Measurements from ENCODE around the gene GALNT16. TPM values are rescaled to one million over a fixed set of nuclear protein-coding genes. Genes with fewer than 3 reads are reported as not detected.

The GALNT16 gene
- total and polyA plus RNA-seq, 8 donors = 0.53 to 2.2 (median 1.6) TPM; not detected in 1

GRCh38 chr14:69349091-69349777 lies 89.3 kb downstream of the GALNT16 start:
- intact Hi-C loops (cut with DNase I; ENCODE audit: low total_unique reads) = no loop called here
- peaks cover 0 to 12% (median 0%) of the 10 kb centered on the region in 3 donors for H3K27me3 ChIP-seq
- DNase-seq = no peak
- H3K27ac ChIP-seq = no peak overlapping the region
- no peaks in the 10 kb centered on the region for H3K36me3 ChIP-seq
- TF ChIP-seq POLR2A (IDR thresholded peaks at IDR 0.05) (no peak), POLR2AphosphoS5 (IDR thresholded peaks at IDR 0.05) (no peak), EP300 (IDR thresholded peaks at IDR 0.05) (no peak)
- TF ChIP-seq, protein P1, sequence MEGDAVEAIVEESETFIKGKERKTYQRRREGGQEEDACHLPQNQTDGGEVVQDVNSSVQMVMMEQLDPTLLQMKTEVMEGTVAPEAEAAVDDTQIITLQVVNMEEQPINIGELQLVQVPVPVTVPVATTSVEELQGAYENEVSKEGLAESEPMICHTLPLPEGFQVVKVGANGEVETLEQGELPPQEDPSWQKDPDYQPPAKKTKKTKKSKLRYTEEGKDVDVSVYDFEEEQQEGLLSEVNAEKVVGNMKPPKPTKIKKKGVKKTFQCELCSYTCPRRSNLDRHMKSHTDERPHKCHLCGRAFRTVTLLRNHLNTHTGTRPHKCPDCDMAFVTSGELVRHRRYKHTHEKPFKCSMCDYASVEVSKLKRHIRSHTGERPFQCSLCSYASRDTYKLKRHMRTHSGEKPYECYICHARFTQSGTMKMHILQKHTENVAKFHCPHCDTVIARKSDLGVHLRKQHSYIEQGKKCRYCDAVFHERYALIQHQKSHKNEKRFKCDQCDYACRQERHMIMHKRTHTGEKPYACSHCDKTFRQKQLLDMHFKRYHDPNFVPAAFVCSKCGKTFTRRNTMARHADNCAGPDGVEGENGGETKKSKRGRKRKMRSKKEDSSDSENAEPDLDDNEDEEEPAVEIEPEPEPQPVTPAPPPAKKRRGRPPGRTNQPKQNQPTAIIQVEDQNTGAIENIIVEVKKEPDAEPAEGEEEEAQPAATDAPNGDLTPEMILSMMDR (IDR thresholded peaks at IDR 0.05) = no peak
- H3K9me3 ChIP-seq = no peaks in the 10 kb centered on the region
- H3K4me1 ChIP-seq = peaks cover 0 to 4% (median 0%) of the 10 kb centered on the region in 4 donors
- H3K4me3 ChIP-seq = no peak overlapping the region
- WGBS, 5 donors = 81 to 90% (median 85%) methylated on average over 10 to 11 of the region's 11 CpGs

- H3K36me3 ChIP-seq = no peaks in the 10 kb centered on the region
- peaks cover 0 to 17% (median 5%) of the 10 kb centered on the region in 4 donors for H3K4me1 ChIP-seq
- peaks cover 0 to 12% (median 0%) of the 10 kb centered on the region in 3 donors for H3K27me3 ChIP-seq
- no peak overlapping the region for H3K27ac ChIP-seq
- H3K9me3 ChIP-seq = no peaks in the 10 kb centered on the region
- intact Hi-C loops (cut with DNase I; ENCODE audit: low total_unique reads) = no loop called here
- TF ChIP-seq, protein P1 (IDR thresholded peaks at IDR 0.05) = no peak
- TF ChIP-seq EP300 (IDR thresholded peaks at IDR 0.05) (no peak), POLR2AphosphoS5 (IDR thresholded peaks at IDR 0.05) (no peak), POLR2A (IDR thresholded peaks at IDR 0.05) (no peak)
- DNase-seq = no peak
- H3K4me3 ChIP-seq = no peak overlapping the region
- 71 to 86% (median 72%) methylated on average over 5 of the region's 5 CpGs for WGBS, 5 donors
Observed at GRCh38 chr14:69350892-69351291, 90.9 kb downstream of the GALNT16 start.

DNA sequence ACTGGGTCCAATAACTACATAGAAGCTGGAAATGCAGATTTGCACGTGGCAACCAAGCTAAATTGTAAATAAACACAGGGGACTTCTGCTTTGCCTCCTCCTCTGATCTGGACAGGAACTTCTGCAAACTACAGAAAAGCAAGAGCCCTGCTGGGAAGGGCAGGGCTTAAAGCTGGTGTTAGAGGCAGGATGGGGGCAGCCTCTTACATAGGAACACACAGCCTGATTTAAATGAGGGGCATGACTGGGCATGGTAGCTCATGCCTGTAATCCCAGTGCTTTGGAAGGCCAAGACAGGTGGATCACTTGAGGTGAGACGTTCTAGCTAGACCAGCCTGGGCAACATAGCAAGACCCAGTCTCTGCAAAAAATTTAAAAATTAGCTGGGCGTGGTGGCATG lies 91.4 kb downstream of the GALNT16 start:
- 65 to 72% (median 67%) methylated on average over 3 of the region's 3 CpGs for WGBS, 5 donors

GRCh38 chr14:69351911-69352310 lies 92.0 kb downstream of the GALNT16 start:
- intact Hi-C loops (cut with DNase I; ENCODE audit: low total_unique reads) = no loop called here
- Histone ChIP-seq H3K27me3 (peaks cover 0 to 12% (median 0%) of the 10 kb centered on the region in 3 donors), H3K36me3 (no peaks in the 10 kb centered on the region), H3K4me1 (peaks cover 0 to 18% (median 7%) of the 10 kb centered on the region in 4 donors), H3K4me3 (no peak overlapping the region), H3K27ac (no peak overlapping the region), H3K9me3 (no peaks in the 10 kb centered on the region)
- TF ChIP-seq POLR2AphosphoS5 (IDR thresholded peaks at IDR 0.05) (no peak), EP300 (IDR thresholded peaks at IDR 0.05) (no peak), POLR2A (IDR thresholded peaks at IDR 0.05) (no peak)
- TF ChIP-seq, protein P1 (IDR thresholded peaks at IDR 0.05) = no peak
- 81 to 98% (median 86%) methylated on average over 4 to 5 of the region's 5 CpGs for WGBS, 5 donors
- DNase-seq = no peak

More for the DNA sequence above, 91.4 kb downstream of the GALNT16 start:
- Histone ChIP-seq H3K27me3 (peaks cover 0 to 12% (median 0%) of the 10 kb centered on the region in 3 donors), H3K27ac (no peak overlapping the region), H3K4me3 (no peak overlapping the region), H3K9me3 (no peaks in the 10 kb centered on the region), H3K36me3 (no peaks in the 10 kb centered on the region), H3K4me1 (peaks cover 0 to 22% (median 7%) of the 10 kb centered on the region in 4 donors)
- DNase-seq = no peak
- TF ChIP-seq POLR2A (IDR thresholded peaks at IDR 0.05) (no peak), EP300 (IDR thresholded peaks at IDR 0.05) (no peak), POLR2AphosphoS5 (IDR thresholded peaks at IDR 0.05) (no peak)
- TF ChIP-seq, protein P1 (IDR thresholded peaks at IDR 0.05) = no peak
- intact Hi-C loops (cut with DNase I; ENCODE audit: low total_unique reads) = no loop called here
